IMR-90 (cell line): ENCODE measurements around the gene PCBP4. TPM values are rescaled to one million over a fixed set of nuclear protein-coding genes. Genes with fewer than 3 reads are reported as not detected.

ENCODE experiments used
- ATAC-seq: fragments of 200-7000 bp; cut with Tn5 transposase; 2 replicates; pipeline ENCODE4 v1.9.1; 2020; ENCODE audit warnings: low read depth, mild to moderate bottlenecking, moderate library complexity
- BruUV-seq: library from RNA; stranded (reverse); fragments of 400-500 nt; replicated peaks from 2 replicates; lab custom pipeline; 2021; lab: Mats Ljungman, UMichigan
- CTCF ChIA-PET: fragments of 300-600 bp; formaldehyde crosslinking; extraction: SDS; loops from one replicate; lab custom pipeline; 2021; ENCODE audit warnings: antibody characterized with exemption; lab: Yijun Ruan, JAX
- POLR2A ChIA-PET: fragments of 300-600 bp; sonication (Branson Sonifier 250); formaldehyde crosslinking; loops from one replicate; lab custom pipeline; 2022; ENCODE audit warnings: antibody characterized with exemption; ENCODE audit not compliant: unreplicated experiment; lab: Charles Lee
- DNase-seq: peaks from one replicate; pipeline ENCODE4 v3.0.0; 2013
- H2AFZ ChIP-seq: replicated peaks from 2 replicates; pipeline ENCODE3; 2013; ENCODE audit warnings: low read length, mild to moderate bottlenecking; ENCODE audit not compliant: poor library complexity
- H2AK5ac ChIP-seq: 2 replicates; pipeline ENCODE4 v1.6.1; 2013; ENCODE audit warnings: low read depth, low read length, inconsistent platforms
- H2AK9ac ChIP-seq: replicated peaks from 2 replicates; pipeline ENCODE3; 2013; ENCODE audit warnings: mild to moderate bottlenecking, low read depth, low read length, moderate library complexity; ENCODE audit not compliant: poor library complexity
- H2BK120ac ChIP-seq: 2 replicates; pipeline ENCODE4 v1.6.1; 2013; ENCODE audit warnings: low read depth, low read length, inconsistent platforms
- H2BK15ac ChIP-seq: 3 replicates; pipeline ENCODE4 v1.6.1; 2013; ENCODE audit warnings: low read depth, low read length, inconsistent platforms
- H2BK20ac ChIP-seq: 2 replicates; pipeline ENCODE4 v1.6.1; 2013; ENCODE audit warnings: low read depth, mild to moderate bottlenecking, inconsistent platforms, low read length, moderate library complexity
- H2BK5ac ChIP-seq: 2 replicates; pipeline ENCODE4 v1.6.1; 2013; ENCODE audit warnings: mild to moderate bottlenecking, low read depth, low read length, inconsistent platforms; ENCODE audit not compliant: poor library complexity, severe bottlenecking
- H3K14ac ChIP-seq: replicated peaks from 2 replicates; pipeline ENCODE4 v1.6.1; 2013; ENCODE audit warnings: low read depth, low read length, inconsistent platforms
- H3K18ac ChIP-seq: 2 replicates; pipeline ENCODE4 v1.6.1; 2013; ENCODE audit warnings: low read depth, low read length, control low read depth
- H3K23ac ChIP-seq: 2 replicates; pipeline ENCODE4 v1.6.1; 2013; ENCODE audit warnings: low read depth, low read length, inconsistent platforms
- H3K27ac ChIP-seq: 2 replicates; pipeline ENCODE4 v1.5.1; 2013; ENCODE audit warnings: mild to moderate bottlenecking, control low read depth, low read length; ENCODE audit not compliant: insufficient read depth
- H3K27me3 ChIP-seq: 2 replicates; pipeline ENCODE4 v1.6.1; 2013; ENCODE audit warnings: low read length; ENCODE audit not compliant: control insufficient read depth, insufficient read depth
- H3K36me3 ChIP-seq: 2 replicates; pipeline ENCODE4 v1.6.1; 2013; ENCODE audit warnings: low read length, mixed read lengths; ENCODE audit not compliant: control insufficient read depth, insufficient read depth
- H3K4ac ChIP-seq: 2 replicates; pipeline ENCODE4 v1.6.1; 2013; ENCODE audit warnings: low read depth, low read length, inconsistent platforms
- H3K4me1 ChIP-seq: 2 replicates; pipeline ENCODE4 v1.6.1; 2013; ENCODE audit warnings: low read length, mixed read lengths; ENCODE audit not compliant: control insufficient read depth, insufficient read depth
- H3K4me2 ChIP-seq: 2 replicates; pipeline ENCODE4 v1.6.1; 2013; ENCODE audit warnings: low read depth, mild to moderate bottlenecking, control low read depth, low read length, moderate library complexity
- H3K4me3 ChIP-seq: 2 replicates; pipeline ENCODE4 v1.5.1; 2013; ENCODE audit warnings: low read depth, mild to moderate bottlenecking, control low read depth, low read length, moderate library complexity; ENCODE audit not compliant: insufficient read depth
- H3K56ac ChIP-seq: 2 replicates; pipeline ENCODE4 v1.6.1; 2013; ENCODE audit warnings: low read length, inconsistent platforms; ENCODE audit not compliant: insufficient read depth; ENCODE audit errors: extremely low read depth
- H3K79me1 ChIP-seq, 2 experiments: 2 replicates each; pipeline ENCODE4 v1.6.1; 2013; ENCODE audit warnings: low read length in 2 of 2, inconsistent platforms in 1 of 2, low read depth in 1 of 2
- H3K9ac ChIP-seq: 2 replicates; pipeline ENCODE4 v1.6.1; 2013; ENCODE audit warnings: low read depth, low read length, control low read depth
- H3K9me1 ChIP-seq: 2 replicates; pipeline ENCODE4 v1.6.1; 2013; ENCODE audit warnings: low read length, inconsistent platforms; ENCODE audit not compliant: insufficient read depth
- H3K9me3 ChIP-seq: 2 replicates; pipeline ENCODE4 v1.6.1; 2013; ENCODE audit warnings: low read length; ENCODE audit not compliant: control insufficient read depth, insufficient read depth
- H4K20me1 ChIP-seq: 2 replicates; pipeline ENCODE4 v1.6.1; 2013; ENCODE audit warnings: low read length, inconsistent platforms; ENCODE audit not compliant: insufficient read depth
- H4K5ac ChIP-seq: 2 replicates; pipeline ENCODE4 v1.6.1; 2013; ENCODE audit warnings: mild to moderate bottlenecking, low read depth, low read length, control low read depth
- H4K8ac ChIP-seq, 2 experiments: 2 replicates each; pipeline ENCODE4 v1.6.1; 2013; ENCODE audit warnings: low read depth in 2 of 2, low read length in 2 of 2, control low read depth in 1 of 2, inconsistent platforms in 1 of 2
- H4K91ac ChIP-seq: 2 replicates; pipeline ENCODE4 v1.6.1; 2013; ENCODE audit warnings: low read depth, low read length, inconsistent platforms; ENCODE audit not compliant: insufficient read depth
- BHLHE40 ChIP-seq: fragments of 150-350 bp; IDR thresholded peaks from 2 replicates; pipeline ENCODE4 v1.6.1; 2016; ENCODE audit warnings: mild to moderate bottlenecking, low read depth, low read length
- CEBPB ChIP-seq: IDR thresholded peaks from 2 replicates; pipeline ENCODE4 v1.6.1; 2012; ENCODE audit warnings: low read depth, low read length, improper control_type of control experiment
- CHD1 ChIP-seq: IDR thresholded peaks from 2 replicates; pipeline ENCODE4 v1.6.1; 2012; ENCODE audit warnings: low read depth, low read length, improper control_type of control experiment
- FOS ChIP-seq: fragments of 150-350 bp; IDR thresholded peaks from 2 replicates; pipeline ENCODE4 v1.6.1; 2016; ENCODE audit warnings: low read depth, low read length
- MAFK ChIP-seq: IDR thresholded peaks from 2 replicates; pipeline ENCODE4 v1.6.1; 2012; ENCODE audit warnings: low read depth, low read length, improper control_type of control experiment
- MAZ ChIP-seq: IDR thresholded peaks from 2 replicates; pipeline ENCODE4 v1.6.1; 2012; ENCODE audit warnings: low read depth, mild to moderate bottlenecking, low read length, improper control_type of control experiment, moderate library complexity, borderline replicate concordance
- MXI1 ChIP-seq: IDR thresholded peaks from 2 replicates; pipeline ENCODE4 v1.6.1; 2012; ENCODE audit warnings: low read depth, mild to moderate bottlenecking, low read length, moderate library complexity, borderline replicate concordance
- NFE2L2 ChIP-seq: fragments of 150-350 bp; IDR thresholded peaks from 2 replicates; pipeline ENCODE4 v1.6.1; 2016; ENCODE audit warnings: low read depth, mild to moderate bottlenecking, low read length
- POLR2A ChIP-seq: IDR thresholded peaks from 2 replicates; pipeline ENCODE4 v1.6.1; 2012; ENCODE audit warnings: mild to moderate bottlenecking, low read depth, low read length
- RAD21 ChIP-seq: IDR thresholded peaks from 2 replicates; pipeline ENCODE4 v1.6.1; 2012; ENCODE audit warnings: low read length, improper control_type of control experiment
- RCOR1 ChIP-seq: IDR thresholded peaks from 2 replicates; pipeline ENCODE4 v1.6.1; 2012; ENCODE audit warnings: mild to moderate bottlenecking, low read length, improper control_type of control experiment; ENCODE audit not compliant: insufficient replicate concordance
- RFX5 ChIP-seq: IDR thresholded peaks from 2 replicates; pipeline ENCODE4 v1.8.0; 2012; ENCODE audit warnings: low read depth, mild to moderate bottlenecking, low read length, moderate library complexity
- SMC3 ChIP-seq: fragments of 150-350 bp; IDR thresholded peaks from 2 replicates; pipeline ENCODE4 v1.6.1; 2016; ENCODE audit warnings: low read depth, mild to moderate bottlenecking, antibody characterized with exemption, low read length, moderate library complexity
- WGBS, 2 experiments: methylation state at CpG; one replicate each; pipeline versions ENCODE4 v1.1.5 to v1.1.7; 2013; ENCODE audit warnings: missing lambda C conversion rate in 2 of 2; ENCODE audit not compliant: insufficient read length in 1 of 2; ENCODE audit errors: extremely low coverage in 2 of 2; 5-methylcytosine and 5-hydroxymethylcytosine counted together
- dilution Hi-C: fragments of 300-500 bp; cut with HindIII; formaldehyde crosslinking; loops from one replicate; pipeline ENCODE4 v1.14.3; 2018; ENCODE audit warnings: low sequenced_read_pairs; ENCODE audit not compliant: unreplicated experiment
- in situ Hi-C: fragments of 300-500 bp; cut with MboI; formaldehyde crosslinking; loops from 3 replicates; pipeline ENCODE4 v1.14.3; 2019; ENCODE audit warnings: low sequenced_read_pairs, inconsistent platforms, mixed read lengths
- intact Hi-C: fragments of 100-400 bp; cut with micrococcal nuclease; formaldehyde crosslinking; loops from 2 replicates; pipeline ENCODE4 v1.10.0; 2022
- polyA plus RNA-seq, 3 experiments: library from polyadenylated mRNA; depleted of rRNA; stranded (reverse); fragments of >200 nt; gene quantifications; 2 replicates each; pipeline ENCODE4 v1.2.3, GENCODE V29; 2012; ENCODE audit warnings: low replicate concordance in 1 of 3
- total RNA-seq: library from RNA; depleted of rRNA; stranded (reverse); fragments of >200 nt; gene quantifications from 2 replicates; pipeline ENCODE4 v1.2.3, GENCODE V29; 2012
- TF ChIP-seq, protein P1 (sequence below): fragments of 150-350 bp; IDR thresholded peaks from 2 replicates; pipeline ENCODE4 v1.6.1; 2017; ENCODE audit warnings: mild to moderate bottlenecking, antibody characterized with exemption, low read length, low read depth
- TF ChIP-seq, protein P2 (sequence below): fragments of 150-350 bp; IDR thresholded peaks from 2 replicates; pipeline ENCODE4 v1.6.1; 2016; ENCODE audit warnings: low read depth, mild to moderate bottlenecking, low read length, moderate library complexity, borderline replicate concordance
- TF ChIP-seq, protein P3 (sequence below): conservative IDR thresholded peaks from 2 replicates; pipeline ENCODE4 v1.5.1; 2012; ENCODE audit warnings: mild to moderate bottlenecking, low read depth, low read length, improper control_type of control experiment

Gene PCBP4
- total and polyA plus RNA-seq, 2 of the 4 experiments (the other 2 are of a cell fraction), result 70.8 to 110 TPM

DNA sequence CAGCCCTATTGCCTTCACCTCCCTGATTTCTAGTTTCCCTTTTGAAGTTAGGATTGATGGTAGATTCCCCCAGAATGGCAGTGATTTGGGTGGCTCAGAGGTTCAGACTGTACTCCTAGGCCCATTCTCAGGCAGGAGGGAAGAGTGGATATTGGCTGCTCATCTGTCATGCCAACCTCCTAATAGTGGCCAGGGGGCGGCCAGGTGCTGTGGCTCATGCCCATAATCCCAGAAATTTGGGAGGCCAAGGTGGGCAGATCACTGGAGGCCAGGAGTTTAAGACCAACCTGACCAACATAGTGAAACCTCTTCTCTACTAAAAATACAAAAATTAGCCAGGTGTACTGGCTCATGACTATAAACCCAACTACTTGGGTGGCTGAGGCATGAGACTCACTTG lies 36.8 kb downstream of the PCBP4 start:
- TF ChIP-seq NFE2L2 (no peak), CHD1 (no peak), MAFK (no peak), BHLHE40 (no peak), RFX5 (no peak), RAD21 (no peak), RCOR1 (no peak), FOS (no peak), CEBPB (no peak), MAZ (no peak), SMC3 (no peak), MXI1 (no peak), POLR2A (no peak)
- TF ChIP-seq, protein P1, sequence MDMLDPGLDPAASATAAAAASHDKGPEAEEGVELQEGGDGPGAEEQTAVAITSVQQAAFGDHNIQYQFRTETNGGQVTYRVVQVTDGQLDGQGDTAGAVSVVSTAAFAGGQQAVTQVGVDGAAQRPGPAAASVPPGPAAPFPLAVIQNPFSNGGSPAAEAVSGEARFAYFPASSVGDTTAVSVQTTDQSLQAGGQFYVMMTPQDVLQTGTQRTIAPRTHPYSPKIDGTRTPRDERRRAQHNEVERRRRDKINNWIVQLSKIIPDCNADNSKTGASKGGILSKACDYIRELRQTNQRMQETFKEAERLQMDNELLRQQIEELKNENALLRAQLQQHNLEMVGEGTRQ, result no peak
- TF ChIP-seq, protein P2, sequence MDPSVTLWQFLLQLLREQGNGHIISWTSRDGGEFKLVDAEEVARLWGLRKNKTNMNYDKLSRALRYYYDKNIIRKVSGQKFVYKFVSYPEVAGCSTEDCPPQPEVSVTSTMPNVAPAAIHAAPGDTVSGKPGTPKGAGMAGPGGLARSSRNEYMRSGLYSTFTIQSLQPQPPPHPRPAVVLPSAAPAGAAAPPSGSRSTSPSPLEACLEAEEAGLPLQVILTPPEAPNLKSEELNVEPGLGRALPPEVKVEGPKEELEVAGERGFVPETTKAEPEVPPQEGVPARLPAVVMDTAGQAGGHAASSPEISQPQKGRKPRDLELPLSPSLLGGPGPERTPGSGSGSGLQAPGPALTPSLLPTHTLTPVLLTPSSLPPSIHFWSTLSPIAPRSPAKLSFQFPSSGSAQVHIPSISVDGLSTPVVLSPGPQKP, result no peak
- TF ChIP-seq, protein P3, sequence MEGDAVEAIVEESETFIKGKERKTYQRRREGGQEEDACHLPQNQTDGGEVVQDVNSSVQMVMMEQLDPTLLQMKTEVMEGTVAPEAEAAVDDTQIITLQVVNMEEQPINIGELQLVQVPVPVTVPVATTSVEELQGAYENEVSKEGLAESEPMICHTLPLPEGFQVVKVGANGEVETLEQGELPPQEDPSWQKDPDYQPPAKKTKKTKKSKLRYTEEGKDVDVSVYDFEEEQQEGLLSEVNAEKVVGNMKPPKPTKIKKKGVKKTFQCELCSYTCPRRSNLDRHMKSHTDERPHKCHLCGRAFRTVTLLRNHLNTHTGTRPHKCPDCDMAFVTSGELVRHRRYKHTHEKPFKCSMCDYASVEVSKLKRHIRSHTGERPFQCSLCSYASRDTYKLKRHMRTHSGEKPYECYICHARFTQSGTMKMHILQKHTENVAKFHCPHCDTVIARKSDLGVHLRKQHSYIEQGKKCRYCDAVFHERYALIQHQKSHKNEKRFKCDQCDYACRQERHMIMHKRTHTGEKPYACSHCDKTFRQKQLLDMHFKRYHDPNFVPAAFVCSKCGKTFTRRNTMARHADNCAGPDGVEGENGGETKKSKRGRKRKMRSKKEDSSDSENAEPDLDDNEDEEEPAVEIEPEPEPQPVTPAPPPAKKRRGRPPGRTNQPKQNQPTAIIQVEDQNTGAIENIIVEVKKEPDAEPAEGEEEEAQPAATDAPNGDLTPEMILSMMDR, result no peak
- CTCF ChIA-PET, result no interaction called here
- Histone ChIP-seq H3K18ac (no peak overlapping the region), H3K56ac (no peak overlapping the region), H2AK5ac (no peak overlapping the region), H3K79me1 (no peaks in the 10 kb centered on the region), H4K20me1 (no peaks in the 10 kb centered on the region), H3K14ac (no peak overlapping the region), H3K36me3 (peaks cover 31% of the 10 kb centered on the region), H2AFZ (no peak overlapping the region), H3K9ac (no peak overlapping the region), H3K27me3 (no peaks in the 10 kb centered on the region), H2BK20ac (no peak overlapping the region), H3K23ac (no peak overlapping the region), H2BK5ac (no peak overlapping the region), H2AK9ac (no peak overlapping the region), H3K4me3 (no peak overlapping the region), H3K4me1 (no peaks in the 10 kb centered on the region), H2BK15ac (no peak overlapping the region), H4K91ac (no peak overlapping the region), H3K27ac (no peak overlapping the region), H4K5ac (no peak overlapping the region), H2BK120ac (no peak overlapping the region), H3K9me1 (no peaks in the 10 kb centered on the region), H4K8ac (no peak overlapping the region), H3K9me3 (no peaks in the 10 kb centered on the region), H3K4me2 (no peak overlapping the region), H3K4ac (no peak overlapping the region)
- WGBS, 2 experiments, result no CpG with 5 or more reads among the region's 1 CpG
- POLR2A ChIA-PET, result no interaction called here
- intact Hi-C loops (no loop called here), dilution Hi-C loops (no loop called here), in situ Hi-C loops (loop anchor here (25.0 kb wide), 1 partner anchor 543 kb away; the partner anchor contains the start of genes MANF and RBM15B)
- ATAC-seq (no peak), DNase-seq (no peak)
- BruUV-seq, result no TSS peak
